ENCODE data around the gene KCNRG. TPM values are rescaled to one million over a fixed set of nuclear protein-coding genes. Genes with fewer than 3 reads are reported as not detected.
A peak's percentile ranks its signal among the peaks of the same experiment; 100 is the strongest.

Gene KCNRG
- total RNA-seq, 1 experiment from 2014 or later: 1.1 TPM

- no peak for ATAC-seq
- H3K4me3 Mint-ChIP-seq: no peak overlapping the region
- TF ChIP-seq HMGXB4 (CRISPR knock-in tag; IDR thresholded peaks at IDR 0.05): no peak
- TF ChIP-seq FOXJ3 (CRISPR knock-in tag; IDR thresholded peaks at IDR 0.05; ENCODE audit: borderline replicate concordance): no peak
- no peak for TF ChIP-seq IRF2 (CRISPR knock-in tag; IDR thresholded peaks at IDR 0.05; ENCODE audit: borderline replicate concordance, low read depth)
- TF ChIP-seq HMGA2 (CRISPR knock-in tag; IDR thresholded peaks at IDR 0.05): no peak
- no peak for TF ChIP-seq CBFB (CRISPR knock-in tag; IDR thresholded peaks at IDR 0.05; ENCODE audit: low read depth)
- TF ChIP-seq JUN (CRISPR knock-in tag; IDR thresholded peaks at IDR 0.05): no peak
- TF ChIP-seq ZSCAN18 (CRISPR knock-in tag; IDR thresholded peaks at IDR 0.05): no peak
- TF ChIP-seq RELA (CRISPR knock-in tag; IDR thresholded peaks at IDR 0.05; ENCODE audit: borderline replicate concordance): no peak
- no peak for TF ChIP-seq ZNF512 (CRISPR knock-in tag; IDR thresholded peaks at IDR 0.05; ENCODE audit: borderline replicate concordance)
- TF ChIP-seq ERG (CRISPR knock-in tag; IDR thresholded peaks at IDR 0.05): no peak
- TF ChIP-seq ZNF263 (CRISPR knock-in tag; IDR thresholded peaks at IDR 0.05; ENCODE audit: low read depth): no peak
- TF ChIP-seq ATF6 (CRISPR knock-in tag; IDR thresholded peaks at IDR 0.05): no peak
- no peak for TF ChIP-seq SOX15 (CRISPR knock-in tag; IDR thresholded peaks at IDR 0.05)
- H3K27me3 Mint-ChIP-seq (ENCODE audit: low read depth): no peaks in the 10 kb centered on the region
- H3K36me3 Mint-ChIP-seq: peaks cover 6% of the 10 kb centered on the region
- peaks cover 2% of the 10 kb centered on the region; the same call in 1 of the 2 replicates for H3K4me1 Mint-ChIP-seq
- DNase-seq (ENCODE audit: low spot score): no peak
- ChIA-PET CTCF (interaction anchor here (0.7 kb wide), 2 partner anchors 31 to 32 kb away, joined by 3 to 5 read pairs; no protein-coding TSS in a partner anchor), POLR2A (interaction anchor here (1.2 kb wide), 1 partner anchor 10 kb away, joined by 3 read pairs; no protein-coding TSS in a partner anchor)
- H3K9me3 Mint-ChIP-seq: no peaks in the 10 kb centered on the region
- H3K27ac Mint-ChIP-seq: no peak overlapping the region
Measured at GRCh38 chr13:50070186-50070585, 54.9 kb downstream of the KCNRG start.

Small RNA genes within 50 kb of the gene (microRNA-seq; reads per million reads assigned to microRNA genes)
- gene MIR15A (ENCODE audit: borderline number of aligned reads) (153 reads per million, percentile 70 among the genes with 10 or more reads in this experiment), gene MIR16-1 (ENCODE audit: borderline number of aligned reads) (33.2 reads per million, percentile 47 among the genes with 10 or more reads in this experiment), gene MIR3613 (ENCODE audit: borderline number of aligned reads) (6.3 reads per million, percentile 18 among the genes with 10 or more reads in this experiment)

Other genes with a start within 250 kb of the KCNRG start
- 44.2 to 47.6 TPM (median 44.4 TPM) in 3 replicates for gene KPNA3, start 222.8 kb upstream of the KCNRG start, total RNA-seq (2021)
- 3.0 to 3.8 TPM (median 3.1 TPM) in 3 replicates for gene SPRYD7, start 79.1 kb upstream of the KCNRG start, total RNA-seq (2021)
- gene TRIM13, start 18.4 kb upstream of the KCNRG start, total RNA-seq (2021): 27.5 to 29.1 TPM (median 27.6 TPM) in 3 replicates

Data from WTC11 (cell line).